Cardiac muscle cell (in vitro differentiated cells and primary cell): ENCODE data around the gene AIF1. TPM values are rescaled to one million over a fixed set of nuclear protein-coding genes. Genes with fewer than 3 reads are reported as not detected.
A peak's percentile ranks its signal among the peaks of the same experiment; 100 is the strongest.

Experiments
- DNase-seq, 2 donors: peaks; one replicate each; pipeline versions ENCODE4 v3.0.0 to v3.0.0-alpha.2; 2010 to 2017; ENCODE audit warnings: low read depth in 1 of 2, low spot score in 1 of 2
- H3K27ac ChIP-seq: fragments of 200-600 bp; sonication (generic); 2 replicates; pipeline ENCODE4 v1.5.1; 2016
- H3K27me3 ChIP-seq: fragments of 200-600 bp; sonication (generic); 2 replicates; pipeline ENCODE4 v1.6.0; 2016; ENCODE audit warnings: control low read depth
- H3K36me3 ChIP-seq: fragments of 200-600 bp; sonication (generic); 2 replicates; pipeline ENCODE4 v1.5.1; 2016; ENCODE audit warnings: control low read depth
- H3K4me1 ChIP-seq: fragments of 200-600 bp; sonication (generic); 2 replicates; pipeline ENCODE4 v1.8.1; 2017; ENCODE audit warnings: low read depth, mild to moderate bottlenecking, mixed run types
- H3K4me3 ChIP-seq: fragments of 200-600 bp; sonication (generic); 2 replicates; pipeline ENCODE4 v1.5.1; 2016; ENCODE audit warnings: mild to moderate bottlenecking
- H3K9me3 ChIP-seq: fragments of 200-600 bp; sonication (generic); 2 replicates; pipeline ENCODE4 v1.5.1; 2017; ENCODE audit warnings: low read depth, mild to moderate bottlenecking, control low read depth
- CTCF ChIP-seq: IDR thresholded peaks from 2 replicates; pipeline ENCODE4 v1.5.1; 2012; ENCODE audit warnings: low read depth, mild to moderate bottlenecking, low read length
- polyA plus RNA-seq: library from polyadenylated mRNA; unstranded; fragments of >200 nt; fragmentation: Nextera tagmentation; extraction: Ambion mirVana; gene quantifications from 2 replicates; pipeline ENCODE4 v1.2.1, GENCODE V29; 2016
- total RNA-seq: library from RNA; depleted of rRNA; stranded (reverse); fragments of >200 nt; gene quantifications from 2 replicates; pipeline ENCODE4 v1.2.3, GENCODE V29; 2016

Gene AIF1
- total and polyA plus RNA-seq, 2 experiments from 2014 or later, result 1.4 TPM; not detected in 1

- no peaks in the 10 kb centered on the region for H3K9me3 ChIP-seq
- TF ChIP-seq CTCF, result no peak
- H3K27ac ChIP-seq, result no peak overlapping the region
- no peaks in the 10 kb centered on the region for H3K36me3 ChIP-seq
- H3K27me3 ChIP-seq, result no peaks in the 10 kb centered on the region
- no peak for DNase-seq
- H3K4me1 ChIP-seq, result peaks cover 3% of the 10 kb centered on the region
- no peak overlapping the region for H3K4me3 ChIP-seq
Measured at GRCh38 chr6:31579546-31580437, 35.2 kb upstream of the AIF1 start.

- H3K27ac ChIP-seq, result no peak overlapping the region
- peaks cover 3% of the 10 kb centered on the region for H3K4me1 ChIP-seq
- no peaks in the 10 kb centered on the region for H3K27me3 ChIP-seq
- H3K36me3 ChIP-seq, result no peaks in the 10 kb centered on the region
- H3K9me3 ChIP-seq, result no peaks in the 10 kb centered on the region
- peak overlapping the region; percentile 54 for H3K4me3 ChIP-seq
- TF ChIP-seq CTCF, result no peak
- no peak for DNase-seq
Measured at GRCh38 chr6:31580438-31580740, 34.6 kb upstream of the AIF1 start.

- peak overlapping the region; percentile 54 for H3K4me3 ChIP-seq
- peak overlapping the region; percentile 64 for H3K27ac ChIP-seq
- peaks cover 3% of the 10 kb centered on the region for H3K4me1 ChIP-seq
- H3K9me3 ChIP-seq, result no peaks in the 10 kb centered on the region
- no peaks in the 10 kb centered on the region for H3K36me3 ChIP-seq
- peak; percentile 86 to 92 for DNase-seq
- no peaks in the 10 kb centered on the region for H3K27me3 ChIP-seq
- TF ChIP-seq CTCF, result peak; percentile 96
Measured at GRCh38 chr6:31580807-31581433, 34.1 kb upstream of the AIF1 start.

GRCh38 chr6:31581434-31582229, 33.4 kb upstream of the AIF1 start:
- DNase-seq, result peak in 1 of 2 donors; percentile 34
- Histone ChIP-seq H3K4me1 (peaks cover 3% of the 10 kb centered on the region), H3K9me3 (no peaks in the 10 kb centered on the region), H3K27ac (peak overlapping the region; percentile 64), H3K27me3 (no peaks in the 10 kb centered on the region), H3K36me3 (no peaks in the 10 kb centered on the region), H3K4me3 (peak overlapping the region; percentile 54)
- no peak for TF ChIP-seq CTCF

GRCh38 chr6:31582230-31582643, 32.8 kb upstream of the AIF1 start, which contains the start of gene LTB:
TSS of gene LTB (minus strand) at chr6:31582424. CDS start at chr6:31582417, 7 bp downstream.
- no peaks in the 10 kb centered on the region for H3K9me3 ChIP-seq
- H3K4me3 ChIP-seq, result peak within 1 kb of the TSS; percentile 54
- peak within 1 kb of the TSS; percentile 64 for H3K27ac ChIP-seq
- no peak for TF ChIP-seq CTCF
- H3K36me3 ChIP-seq, result no peaks in the 10 kb centered on the region
- no peaks in the 10 kb centered on the region for H3K27me3 ChIP-seq
- peaks cover 3% of the 10 kb centered on the region for H3K4me1 ChIP-seq
- DNase-seq, result no peak
